GM18951 (cell line): ENCODE data around the gene FAM98A.

Experiments
- POLR2A ChIP-seq: IDR thresholded peaks from 4 replicates; pipeline ENCODE4 v1.6.1; 2011; ENCODE audit warnings: mild to moderate bottlenecking; ENCODE audit not compliant: insufficient read length, insufficient read depth; ENCODE audit errors: extremely low read depth
- in situ Hi-C: fragments of 300-500 bp; cut with MboI; formaldehyde crosslinking; loops from one replicate; pipeline ENCODE4 v1.12.0; 2022; ENCODE audit warnings: low sequenced_read_pairs, mixed read lengths, inconsistent platforms; ENCODE audit not compliant: unreplicated experiment

Gene FAM98A

DNA sequence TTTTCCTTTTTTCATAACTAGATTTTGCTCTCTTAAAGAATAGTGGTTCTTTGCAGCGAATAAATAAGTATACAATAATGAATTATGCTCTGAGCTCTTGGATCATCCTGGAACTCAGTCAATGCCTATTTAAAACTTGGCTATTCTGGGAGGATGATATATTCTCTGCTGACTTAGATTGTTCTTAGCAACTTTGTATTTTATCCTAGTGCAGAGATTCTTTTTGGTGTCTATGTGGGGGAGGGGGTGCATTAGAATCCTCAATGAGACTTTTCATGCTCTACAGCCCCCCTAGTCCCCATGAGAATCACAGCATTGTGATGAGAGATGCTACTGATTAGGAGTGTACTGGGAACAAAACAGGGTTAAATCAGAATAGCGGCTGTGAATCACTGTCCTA is 8.8 kb upstream of the FAM98A start:
- no peak for TF ChIP-seq POLR2A
- in situ Hi-C loops, result no loop called here

DNA sequence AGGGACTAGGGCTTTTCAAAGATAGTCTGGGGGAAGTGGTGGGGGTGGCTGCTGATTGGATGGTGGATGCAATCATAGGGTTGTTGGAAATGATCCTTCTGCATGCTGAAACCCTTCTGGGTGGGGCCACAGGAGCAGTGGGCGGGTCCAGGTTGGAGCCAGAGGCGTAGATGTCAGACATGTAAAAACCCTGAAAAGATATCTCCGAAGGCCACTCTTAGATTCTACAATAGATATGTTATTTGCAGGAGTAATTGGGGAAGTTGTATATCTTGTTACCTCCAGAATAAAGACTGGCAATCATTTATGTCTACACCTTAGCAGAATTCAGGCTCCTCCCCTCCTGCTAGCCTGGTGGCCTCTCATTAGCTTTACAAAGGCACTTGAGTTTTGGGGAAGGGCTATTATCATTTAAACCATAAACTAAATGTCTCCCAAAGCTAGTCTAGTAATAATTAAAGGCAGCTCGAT is 8.2 kb upstream of the FAM98A start:
- in situ Hi-C loops, result no loop called here
- no peak for TF ChIP-seq POLR2A

DNA sequence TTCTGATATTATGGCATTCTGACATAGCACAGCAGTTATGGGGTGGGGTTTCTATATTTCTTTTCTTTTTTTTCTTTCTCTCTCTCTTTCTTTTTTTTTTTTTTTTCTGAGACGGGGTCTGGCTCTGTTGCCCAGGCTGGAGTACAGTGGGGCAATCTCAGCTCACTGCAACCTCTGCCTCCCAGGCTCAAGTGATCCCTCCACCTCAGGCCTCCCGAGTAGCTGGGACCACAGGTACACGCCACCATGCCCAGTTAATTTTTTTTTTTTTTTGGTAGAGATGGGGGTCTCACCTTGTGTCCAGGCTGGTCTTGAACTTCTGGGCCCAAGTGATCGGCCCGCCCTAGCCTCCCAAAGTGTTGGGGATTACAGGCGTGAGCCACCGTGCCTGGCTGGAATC is 7.5 kb upstream of the FAM98A start:
- in situ Hi-C loops, result no loop called here
- TF ChIP-seq POLR2A, result no peak

DNA sequence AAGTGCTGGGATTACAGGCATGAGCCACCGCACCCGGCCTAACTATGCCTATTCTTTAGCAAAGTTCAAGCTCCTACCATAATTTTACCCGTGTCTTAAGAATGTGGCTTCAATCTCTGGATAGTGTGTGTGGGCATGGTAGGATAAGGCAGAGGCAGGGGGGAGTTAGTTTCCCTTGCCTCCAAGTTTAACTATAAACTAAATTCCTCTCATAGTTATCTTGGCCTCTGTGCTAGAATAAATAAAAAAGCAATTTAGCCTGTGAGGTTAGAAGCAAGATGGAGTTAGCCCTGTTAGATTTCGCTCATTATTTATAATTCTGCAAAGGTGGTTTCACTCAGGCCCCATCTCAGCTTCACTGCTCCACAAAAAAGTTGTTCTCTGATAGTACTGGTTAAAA is 7.0 kb upstream of the FAM98A start:
- in situ Hi-C loops, result no loop called here
- TF ChIP-seq POLR2A, result no peak

DNA sequence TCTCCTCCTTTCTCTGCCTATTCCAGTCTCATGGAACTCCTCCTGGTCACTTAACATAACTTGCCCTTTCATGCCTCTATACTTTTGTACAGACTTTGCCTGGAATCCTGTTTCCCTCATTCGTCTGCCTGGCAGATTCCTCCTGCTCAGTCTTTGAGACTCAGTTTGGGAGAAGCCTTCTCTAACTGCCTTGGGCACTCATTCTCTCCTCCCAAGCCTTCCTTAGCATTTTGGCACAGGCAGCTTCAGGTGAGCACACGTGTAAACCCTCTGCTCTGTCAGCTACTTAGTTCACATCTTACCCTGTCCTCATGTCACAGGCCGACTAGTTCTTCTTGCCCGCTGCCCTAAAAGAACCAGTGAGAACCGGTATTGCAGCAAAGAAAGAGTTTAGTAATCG is 6.0 kb upstream of the FAM98A start:
- in situ Hi-C loops, result no loop called here

DNA sequence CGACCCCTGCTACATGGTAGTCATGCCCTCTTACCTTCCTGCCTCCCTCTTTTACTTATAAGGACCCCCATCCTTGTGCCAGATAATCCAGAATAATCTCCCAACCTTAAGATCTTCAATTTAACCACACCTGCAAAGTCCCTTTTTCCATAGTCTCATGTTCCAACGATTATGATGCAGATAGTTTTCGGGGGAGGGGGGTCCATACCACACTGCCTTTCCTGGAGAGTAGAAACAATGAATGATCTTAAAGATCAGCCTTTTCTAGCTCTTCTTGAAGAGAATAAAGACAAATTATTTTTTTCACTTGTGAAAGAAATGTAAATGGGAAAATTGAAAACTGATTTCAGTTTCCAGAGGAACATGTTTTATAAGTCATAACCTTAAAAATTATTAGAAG is 4.3 kb upstream of the FAM98A start:
- no peak for TF ChIP-seq POLR2A
- in situ Hi-C loops, result no loop called here

More for the DNA sequence above, 6.0 kb upstream of the FAM98A start:
- TF ChIP-seq POLR2A, result no peak

DNA sequence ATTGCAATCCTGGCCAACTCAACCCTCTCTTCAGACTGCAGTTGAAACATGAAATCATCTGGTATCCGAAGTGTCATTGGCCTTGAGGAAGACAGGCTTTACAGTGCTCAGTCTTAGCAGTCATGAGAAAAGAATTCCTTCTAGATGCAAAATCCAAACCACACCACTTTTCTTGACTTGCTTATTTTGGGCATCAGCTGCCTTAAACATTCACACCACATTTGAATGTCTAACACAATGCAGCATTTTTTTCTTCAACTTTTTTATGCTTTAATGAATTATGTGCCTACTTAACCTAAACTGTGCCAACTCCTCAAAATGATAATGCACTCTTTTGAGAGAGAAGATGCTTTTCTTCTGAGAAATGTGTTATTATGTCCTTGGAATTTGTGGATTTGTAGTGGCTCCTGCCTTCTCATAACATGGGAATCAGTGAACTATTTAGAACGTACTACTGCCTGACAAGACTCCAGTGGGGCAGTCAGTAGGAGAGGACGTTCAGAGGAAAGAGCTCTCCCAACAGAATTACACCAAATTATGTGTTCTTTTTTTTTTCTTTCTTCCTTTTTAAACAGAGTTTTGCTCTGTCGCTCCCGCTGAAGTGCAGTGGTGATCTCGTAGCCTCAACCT is 3.2 kb upstream of the FAM98A start:
- in situ Hi-C loops, result no loop called here
- no peak for TF ChIP-seq POLR2A

DNA sequence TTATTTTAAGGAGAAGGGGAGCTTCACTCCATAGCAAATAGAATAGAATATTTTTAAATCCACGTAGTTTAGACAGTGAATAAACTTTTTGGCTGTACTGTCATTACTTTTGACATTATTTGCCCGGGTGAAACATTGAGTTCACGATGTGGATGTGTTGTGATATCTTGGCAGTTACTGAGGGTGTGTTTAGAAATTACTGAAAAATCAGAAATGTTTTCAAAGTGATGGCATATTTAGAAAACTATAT is 769 bp upstream of the FAM98A start:
- in situ Hi-C loops, result no loop called here
- no peak for TF ChIP-seq POLR2A

DNA sequence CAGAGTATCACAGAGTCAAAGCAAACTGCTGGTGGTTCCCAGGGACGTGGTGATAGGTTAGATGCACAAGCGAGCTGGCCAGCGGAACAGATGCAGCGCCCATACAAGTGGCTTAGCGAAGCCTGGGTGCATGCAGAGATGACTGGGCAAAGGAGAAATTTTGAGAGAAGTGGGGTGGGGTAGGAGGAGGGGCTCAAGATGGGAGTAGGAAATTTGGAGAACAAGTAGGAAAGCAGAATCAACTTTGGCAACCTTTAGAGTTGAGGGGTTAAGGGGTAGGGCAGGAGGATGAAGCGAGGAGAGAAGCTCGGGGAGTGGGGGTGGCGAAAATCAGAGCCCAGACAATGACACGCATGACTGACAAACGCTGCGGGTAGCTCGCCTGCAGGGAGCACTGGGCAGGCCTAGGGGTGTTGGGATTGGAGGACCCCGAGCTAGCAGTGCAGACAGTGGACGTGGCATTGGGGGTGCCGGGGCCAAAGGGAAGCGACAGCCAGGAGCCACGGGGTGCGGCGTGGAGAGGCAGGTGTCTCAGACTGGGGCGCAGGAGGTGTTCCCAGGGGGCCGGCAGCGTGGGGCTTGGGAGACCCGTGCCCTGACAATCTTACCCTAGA is 431 bp downstream of the FAM98A start:
- in situ Hi-C loops, result no loop called here
- no peak for TF ChIP-seq POLR2A

DNA sequence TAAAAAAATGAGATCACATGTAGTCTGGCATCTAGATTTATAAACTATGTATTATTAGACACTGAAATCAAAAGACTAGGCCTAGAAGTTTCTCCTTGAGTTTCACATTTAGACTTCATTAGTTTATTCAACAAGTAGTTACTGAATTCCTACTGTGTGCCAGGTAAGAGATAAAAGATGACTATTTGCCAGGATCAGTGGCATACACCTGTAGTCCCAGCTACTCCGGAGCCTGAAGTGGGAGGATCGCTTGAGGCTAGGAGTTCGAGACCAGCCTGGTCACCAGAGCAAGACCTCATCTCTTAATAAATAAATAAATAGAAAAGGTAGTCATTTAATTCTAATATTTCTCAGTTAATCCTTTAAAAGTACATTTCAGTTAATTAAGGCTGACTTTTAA is 2.1 kb downstream of the FAM98A start:
- in situ Hi-C loops, result no loop called here

DNA sequence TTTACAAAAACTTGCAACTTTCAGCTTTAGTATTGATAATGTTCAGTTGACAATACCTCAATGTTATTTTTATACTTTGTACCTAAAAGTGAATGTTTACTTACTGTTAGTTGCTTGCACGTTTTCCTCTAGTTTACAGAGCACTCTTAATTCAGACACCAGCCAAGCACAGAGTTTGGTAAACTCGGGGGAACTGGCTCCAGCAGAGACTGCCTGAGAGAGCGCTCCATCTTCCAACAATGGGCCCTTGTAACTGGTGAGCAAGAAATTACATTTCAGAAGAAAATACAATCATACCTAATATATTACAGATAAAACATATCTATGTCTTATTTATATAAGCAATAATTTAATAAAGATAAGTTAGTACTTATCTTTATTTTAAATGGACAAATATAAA is 3.7 kb downstream of the FAM98A start:
- in situ Hi-C loops, result no loop called here
- TF ChIP-seq POLR2A, result no peak

More for the DNA sequence above, 2.1 kb downstream of the FAM98A start:
- no peak for TF ChIP-seq POLR2A

DNA sequence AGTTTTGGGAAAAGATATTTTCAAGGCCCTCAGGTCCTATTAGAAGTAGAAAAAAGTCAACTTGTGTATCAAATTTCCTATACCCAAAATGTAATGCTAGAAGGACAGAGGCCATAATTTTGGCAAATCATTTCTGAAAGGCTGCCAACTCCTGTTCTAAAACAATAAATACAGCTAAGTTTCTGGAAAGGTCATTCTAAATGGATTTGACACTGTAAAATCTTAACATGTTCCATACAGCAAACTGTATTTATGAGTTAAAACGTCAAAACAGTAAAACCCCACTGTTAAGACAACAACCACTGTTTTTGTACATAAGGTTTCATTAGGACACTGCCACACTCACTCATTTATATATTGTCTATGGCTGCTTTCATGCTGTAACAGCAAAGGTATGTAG is 9.7 kb downstream of the FAM98A start:
- in situ Hi-C loops, result no loop called here
- TF ChIP-seq POLR2A, result no peak

DNA sequence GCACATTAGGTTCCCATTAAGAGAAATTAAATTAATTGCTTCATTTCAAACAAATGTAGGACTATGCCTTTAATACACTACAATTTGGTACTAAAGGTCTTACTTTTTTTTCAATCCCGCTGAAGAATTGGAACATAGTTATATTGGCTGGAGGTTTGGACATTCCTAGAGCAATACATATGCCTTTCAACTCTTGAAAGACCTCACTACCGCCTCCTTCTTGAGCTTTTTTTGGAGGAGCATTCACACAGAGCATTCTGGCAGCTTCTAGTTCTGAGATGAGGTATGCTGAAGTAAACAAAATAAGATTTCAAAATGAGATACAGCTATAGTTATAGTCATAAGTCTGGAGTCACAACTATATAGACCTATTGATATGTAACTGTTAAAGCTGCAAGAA is 10.9 kb downstream of the FAM98A start:
- no peak for TF ChIP-seq POLR2A
- in situ Hi-C loops, result no loop called here

DNA sequence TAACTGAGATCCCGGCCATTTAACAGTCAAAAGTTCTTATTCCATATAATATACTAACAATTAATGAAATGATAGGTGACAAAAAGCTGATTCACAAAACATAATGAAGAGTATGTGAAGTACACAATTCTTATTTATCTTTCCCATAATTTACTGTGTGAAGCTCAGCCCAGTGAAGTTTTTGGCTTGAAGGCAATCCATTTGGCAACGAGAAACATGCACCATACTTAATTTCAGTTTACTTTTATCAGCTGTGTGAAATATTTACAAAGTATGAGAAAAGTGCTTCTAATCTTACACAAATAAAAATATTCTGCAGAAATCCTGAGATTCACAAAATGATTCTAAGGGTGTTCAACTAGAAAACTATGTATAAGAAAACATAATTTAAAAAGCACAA is 12.3 kb downstream of the FAM98A start:
- TF ChIP-seq POLR2A, result no peak
- in situ Hi-C loops, result no loop called here
